22Rv1 (cell line): ENCODE measurements around the gene BMP7.

Source experiments
- ZFX ChIP-seq: fragments of 450-650 bp; IDR thresholded peaks from 2 replicates; pipeline ENCODE4 v1.6.1; 2017; ENCODE audit warnings: antibody characterized with exemption, borderline replicate concordance
- TF ChIP-seq, protein P1 (sequence below): fragments of 450-650 bp; IDR thresholded peaks from 2 replicates; pipeline ENCODE4 v1.5.1; 2017; ENCODE audit warnings: mild to moderate bottlenecking

DNA sequence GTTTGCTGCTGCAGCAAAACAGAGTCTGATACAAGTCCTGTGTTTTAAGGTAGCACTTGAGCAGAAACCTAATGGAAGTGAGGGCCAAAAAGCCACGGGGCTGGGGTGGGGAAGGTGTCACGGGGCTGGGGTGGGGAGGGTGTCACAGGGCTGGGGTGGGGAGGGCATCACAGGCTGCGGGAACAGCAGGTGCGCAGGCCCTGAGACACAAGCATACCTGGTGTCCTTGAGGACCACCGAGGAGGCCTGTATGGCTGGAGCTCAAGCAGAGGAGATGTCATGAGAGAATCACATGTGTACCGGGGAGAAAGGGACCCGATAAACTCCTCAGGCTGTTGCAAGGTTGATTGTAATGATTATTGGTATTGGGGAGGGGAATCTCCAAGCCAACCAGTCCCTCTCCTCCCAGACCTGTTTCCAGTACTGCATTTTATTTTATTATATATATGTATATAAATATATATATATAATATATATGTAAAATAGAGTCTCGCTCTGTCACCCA is 49.6 kb upstream of the BMP7 start:
- TF ChIP-seq, protein P1, sequence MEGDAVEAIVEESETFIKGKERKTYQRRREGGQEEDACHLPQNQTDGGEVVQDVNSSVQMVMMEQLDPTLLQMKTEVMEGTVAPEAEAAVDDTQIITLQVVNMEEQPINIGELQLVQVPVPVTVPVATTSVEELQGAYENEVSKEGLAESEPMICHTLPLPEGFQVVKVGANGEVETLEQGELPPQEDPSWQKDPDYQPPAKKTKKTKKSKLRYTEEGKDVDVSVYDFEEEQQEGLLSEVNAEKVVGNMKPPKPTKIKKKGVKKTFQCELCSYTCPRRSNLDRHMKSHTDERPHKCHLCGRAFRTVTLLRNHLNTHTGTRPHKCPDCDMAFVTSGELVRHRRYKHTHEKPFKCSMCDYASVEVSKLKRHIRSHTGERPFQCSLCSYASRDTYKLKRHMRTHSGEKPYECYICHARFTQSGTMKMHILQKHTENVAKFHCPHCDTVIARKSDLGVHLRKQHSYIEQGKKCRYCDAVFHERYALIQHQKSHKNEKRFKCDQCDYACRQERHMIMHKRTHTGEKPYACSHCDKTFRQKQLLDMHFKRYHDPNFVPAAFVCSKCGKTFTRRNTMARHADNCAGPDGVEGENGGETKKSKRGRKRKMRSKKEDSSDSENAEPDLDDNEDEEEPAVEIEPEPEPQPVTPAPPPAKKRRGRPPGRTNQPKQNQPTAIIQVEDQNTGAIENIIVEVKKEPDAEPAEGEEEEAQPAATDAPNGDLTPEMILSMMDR: no peak
- no peak for TF ChIP-seq ZFX
